ENCODE data around the gene ZNF521.

Gene ZNF521

GRCh38 chr18:25251068-25251467 is 100.9 kb downstream of the ZNF521 start:
- no peaks in the 10 kb centered on the region for H3K4me1 ChIP-seq (ENCODE audit: control insufficient read depth, insufficient read depth, low read length)
- no peak overlapping the region for H3K4me3 ChIP-seq (ENCODE audit: low read length)
- H3K27ac ChIP-seq (ENCODE audit: low read length), result no peak overlapping the region
- no peak for DNase-seq (ENCODE audit: low read depth, low spot score)
- no peaks in the 10 kb centered on the region for H3K27me3 ChIP-seq (ENCODE audit: control insufficient read depth, insufficient read depth, low read length)
- WGBS (ENCODE audit: insufficient coverage, insufficient read length), result no CpG with 5 or more reads among the region's 4 CpGs
- H3K36me3 ChIP-seq (ENCODE audit: control insufficient read depth, insufficient read depth, low read length), result no peaks in the 10 kb centered on the region
- H3K9me3 ChIP-seq (ENCODE audit: control insufficient read depth, insufficient read depth, low read length), result no peaks in the 10 kb centered on the region

DNA sequence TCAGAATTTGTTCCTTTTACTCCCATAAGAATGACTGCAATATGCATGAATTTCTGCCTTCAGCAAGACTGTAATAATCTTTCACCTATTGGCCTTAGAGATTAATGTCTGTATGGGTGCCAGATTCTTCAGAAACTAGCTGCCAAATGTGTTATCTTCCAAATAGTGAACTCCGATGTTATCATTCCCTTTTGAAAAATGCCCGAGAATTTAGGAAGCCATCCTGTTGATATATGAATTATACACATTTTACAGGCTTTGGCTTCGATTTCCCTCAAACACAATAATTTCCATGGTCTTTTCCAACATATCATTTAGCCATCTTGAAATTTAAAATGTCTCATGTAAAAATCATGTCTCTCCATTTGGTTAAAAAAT is 101.5 kb downstream of the ZNF521 start:
- Histone ChIP-seq H3K36me3 (ENCODE audit: control insufficient read depth, insufficient read depth, low read length) (no peaks in the 10 kb centered on the region), H3K27ac (ENCODE audit: low read length) (no peak overlapping the region), H3K27me3 (ENCODE audit: control insufficient read depth, insufficient read depth, low read length) (no peaks in the 10 kb centered on the region), H3K9me3 (ENCODE audit: control insufficient read depth, insufficient read depth, low read length) (no peaks in the 10 kb centered on the region), H3K4me1 (ENCODE audit: control insufficient read depth, insufficient read depth, low read length) (no peaks in the 10 kb centered on the region), H3K4me3 (ENCODE audit: low read length) (no peak overlapping the region)
- no peak for DNase-seq (ENCODE audit: low read depth, low spot score)
- no CpG with 5 or more reads among the region's 3 CpGs for WGBS (ENCODE audit: insufficient coverage, insufficient read length)

DNA sequence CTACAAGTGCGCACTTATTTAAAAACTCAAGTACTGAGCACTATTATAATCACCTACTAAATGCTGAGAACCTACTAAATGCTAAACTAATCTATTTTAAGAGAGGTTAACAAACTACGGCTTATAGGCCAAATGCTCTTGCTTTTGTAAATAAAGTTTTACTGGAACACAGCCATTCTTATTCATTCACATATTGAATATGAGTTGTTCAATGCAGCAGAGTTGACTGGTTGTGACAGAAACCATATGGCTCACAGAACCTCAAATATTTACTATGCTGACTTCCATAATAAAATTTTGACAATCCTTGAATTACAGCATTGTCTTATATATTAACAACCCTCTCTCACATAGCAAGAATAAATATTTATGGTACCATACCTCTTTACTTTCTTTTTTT is 103.2 kb downstream of the ZNF521 start:
- H3K27me3 ChIP-seq (ENCODE audit: control insufficient read depth, insufficient read depth, low read length), result no peaks in the 10 kb centered on the region
- H3K4me1 ChIP-seq (ENCODE audit: control insufficient read depth, insufficient read depth, low read length), result no peaks in the 10 kb centered on the region; the same call in none of the 2 replicates
- H3K9me3 ChIP-seq (ENCODE audit: control insufficient read depth, insufficient read depth, low read length), result no peaks in the 10 kb centered on the region
- no peaks in the 10 kb centered on the region for H3K36me3 ChIP-seq (ENCODE audit: control insufficient read depth, insufficient read depth, low read length)
- WGBS (ENCODE audit: insufficient coverage, insufficient read length), result no CpG with 5 or more reads among the region's 2 CpGs
- DNase-seq (ENCODE audit: low read depth, low spot score), result no peak
- no peak overlapping the region for H3K4me3 ChIP-seq (ENCODE audit: low read length)
- no peak overlapping the region for H3K27ac ChIP-seq (ENCODE audit: low read length)

GRCh38 chr18:25247725-25248124 is 104.2 kb downstream of the ZNF521 start:
- Histone ChIP-seq H3K4me1 (ENCODE audit: control insufficient read depth, insufficient read depth, low read length) (no peaks in the 10 kb centered on the region; the same call in none of the 2 replicates), H3K4me3 (ENCODE audit: low read length) (no peak overlapping the region), H3K27me3 (ENCODE audit: control insufficient read depth, insufficient read depth, low read length) (no peaks in the 10 kb centered on the region), H3K27ac (ENCODE audit: low read length) (no peak overlapping the region), H3K36me3 (ENCODE audit: control insufficient read depth, insufficient read depth, low read length) (no peaks in the 10 kb centered on the region), H3K9me3 (ENCODE audit: control insufficient read depth, insufficient read depth, low read length) (no peaks in the 10 kb centered on the region)
- DNase-seq (ENCODE audit: low read depth, low spot score), result no peak

GRCh38 chr18:25244924-25245698 is 106.9 kb downstream of the ZNF521 start:
- Histone ChIP-seq H3K9me3 (ENCODE audit: control insufficient read depth, insufficient read depth, low read length) (no peaks in the 10 kb centered on the region), H3K27me3 (ENCODE audit: control insufficient read depth, insufficient read depth, low read length) (no peaks in the 10 kb centered on the region), H3K4me1 (ENCODE audit: control insufficient read depth, insufficient read depth, low read length) (no peaks in the 10 kb centered on the region; the same call in none of the 2 replicates), H3K4me3 (ENCODE audit: low read length) (no peak overlapping the region), H3K27ac (ENCODE audit: low read length) (no peak overlapping the region), H3K36me3 (ENCODE audit: control insufficient read depth, insufficient read depth, low read length) (no peaks in the 10 kb centered on the region)
- no peak for DNase-seq (ENCODE audit: low read depth, low spot score)
- no CpG with 5 or more reads among the region's 4 CpGs for WGBS (ENCODE audit: insufficient coverage, insufficient read length)

DNA sequence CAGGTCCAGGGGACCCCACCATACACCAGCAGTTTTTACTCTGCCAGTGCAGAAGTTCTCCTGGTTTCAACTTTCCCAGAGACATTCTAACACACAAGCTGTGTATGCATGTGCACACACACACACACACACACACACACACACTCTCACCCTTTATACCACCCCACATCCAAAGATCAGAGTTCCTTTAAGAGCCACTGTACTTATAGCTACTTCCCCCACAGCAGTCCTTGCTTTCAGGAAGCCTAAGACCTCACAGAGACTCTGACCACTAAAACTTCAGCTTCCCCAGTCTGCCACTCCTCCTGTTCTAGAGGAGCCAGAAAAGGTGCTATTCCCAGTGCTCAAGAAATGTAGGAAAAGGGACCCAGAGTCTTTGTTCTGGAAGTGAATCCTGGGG is 107.8 kb downstream of the ZNF521 start:
- Histone ChIP-seq H3K27ac (ENCODE audit: low read length) (no peak overlapping the region), H3K27me3 (ENCODE audit: control insufficient read depth, insufficient read depth, low read length) (no peaks in the 10 kb centered on the region), H3K9me3 (ENCODE audit: control insufficient read depth, insufficient read depth, low read length) (no peaks in the 10 kb centered on the region), H3K4me1 (ENCODE audit: control insufficient read depth, insufficient read depth, low read length) (no peaks in the 10 kb centered on the region; the same call in none of the 2 replicates), H3K4me3 (ENCODE audit: low read length) (no peak overlapping the region), H3K36me3 (ENCODE audit: control insufficient read depth, insufficient read depth, low read length) (no peaks in the 10 kb centered on the region)
- DNase-seq (ENCODE audit: low read depth, low spot score), result no peak

DNA sequence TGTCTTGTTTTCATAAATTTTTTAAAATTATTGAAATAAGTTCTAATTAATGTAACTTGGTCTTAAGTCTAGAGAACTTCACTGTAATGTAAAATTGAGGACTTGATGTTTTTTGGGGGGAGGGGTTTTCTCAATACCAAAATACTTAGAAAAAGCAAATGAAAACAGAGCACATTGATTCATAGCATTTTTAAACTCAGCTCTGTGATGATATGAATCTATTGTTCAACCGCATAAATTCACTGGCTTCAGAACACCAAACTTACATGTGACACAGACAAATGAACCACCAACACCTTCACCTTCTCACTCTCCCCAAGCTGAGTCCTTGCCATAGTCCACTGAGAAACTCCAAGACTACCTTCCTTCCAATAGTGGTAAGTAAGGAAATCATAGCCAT is 108.2 kb downstream of the ZNF521 start:
- Histone ChIP-seq H3K27me3 (ENCODE audit: control insufficient read depth, insufficient read depth, low read length) (no peaks in the 10 kb centered on the region), H3K36me3 (ENCODE audit: control insufficient read depth, insufficient read depth, low read length) (no peaks in the 10 kb centered on the region), H3K27ac (ENCODE audit: low read length) (no peak overlapping the region), H3K4me3 (ENCODE audit: low read length) (no peak overlapping the region), H3K9me3 (ENCODE audit: control insufficient read depth, insufficient read depth, low read length) (no peaks in the 10 kb centered on the region), H3K4me1 (ENCODE audit: control insufficient read depth, insufficient read depth, low read length) (no peaks in the 10 kb centered on the region; the same call in none of the 2 replicates)
- DNase-seq (ENCODE audit: low read depth, low spot score), result no peak
- WGBS (ENCODE audit: insufficient coverage, insufficient read length), result no CpG with 5 or more reads among the region's 1 CpG

- Histone ChIP-seq H3K27ac (ENCODE audit: low read length) (no peak overlapping the region), H3K4me3 (ENCODE audit: low read length) (no peak overlapping the region), H3K27me3 (ENCODE audit: control insufficient read depth, insufficient read depth, low read length) (no peaks in the 10 kb centered on the region), H3K36me3 (ENCODE audit: control insufficient read depth, insufficient read depth, low read length) (no peaks in the 10 kb centered on the region), H3K9me3 (ENCODE audit: control insufficient read depth, insufficient read depth, low read length) (no peaks in the 10 kb centered on the region), H3K4me1 (ENCODE audit: control insufficient read depth, insufficient read depth, low read length) (no peaks in the 10 kb centered on the region; the same call in none of the 2 replicates)
- no peak for DNase-seq (ENCODE audit: low read depth, low spot score)
- WGBS (ENCODE audit: insufficient coverage, insufficient read length), result no CpG with 5 or more reads among the region's 2 CpGs
Measured at GRCh38 chr18:25243257-25243656, 108.7 kb downstream of the ZNF521 start.

GRCh38 chr18:25240420-25240770 is 111.6 kb downstream of the ZNF521 start:
- no peaks in the 10 kb centered on the region for H3K36me3 ChIP-seq (ENCODE audit: control insufficient read depth, insufficient read depth, low read length)
- no peak overlapping the region for H3K27ac ChIP-seq (ENCODE audit: low read length)
- no peaks in the 10 kb centered on the region for H3K9me3 ChIP-seq (ENCODE audit: control insufficient read depth, insufficient read depth, low read length)
- H3K27me3 ChIP-seq (ENCODE audit: control insufficient read depth, insufficient read depth, low read length), result no peaks in the 10 kb centered on the region
- no CpG with 5 or more reads among the region's 5 CpGs for WGBS (ENCODE audit: insufficient coverage, insufficient read length)
- H3K4me1 ChIP-seq (ENCODE audit: control insufficient read depth, insufficient read depth, low read length), result no peaks in the 10 kb centered on the region; the same call in none of the 2 replicates
- no peak overlapping the region for H3K4me3 ChIP-seq (ENCODE audit: low read length)
- no peak for DNase-seq (ENCODE audit: low read depth, low spot score)

GRCh38 chr18:25239581-25240419 is 112.2 kb downstream of the ZNF521 start:
- Histone ChIP-seq H3K27ac (ENCODE audit: low read length) (no peak overlapping the region), H3K27me3 (ENCODE audit: control insufficient read depth, insufficient read depth, low read length) (no peaks in the 10 kb centered on the region), H3K4me3 (ENCODE audit: low read length) (no peak overlapping the region), H3K9me3 (ENCODE audit: control insufficient read depth, insufficient read depth, low read length) (no peaks in the 10 kb centered on the region), H3K36me3 (ENCODE audit: control insufficient read depth, insufficient read depth, low read length) (no peaks in the 10 kb centered on the region), H3K4me1 (ENCODE audit: control insufficient read depth, insufficient read depth, low read length) (no peaks in the 10 kb centered on the region; the same call in none of the 2 replicates)
- no CpG with 5 or more reads among the region's 5 CpGs for WGBS (ENCODE audit: insufficient coverage, insufficient read length)
- no peak for DNase-seq (ENCODE audit: low read depth, low spot score)

Data from iPS DF 6.9 (cell line).